Activated B cell treated with CpG ODN at 0.5 μM for 24 hours (primary cell): ENCODE measurements around the gene SHFL. TPM values are rescaled to one million over a fixed set of nuclear protein-coding genes. Genes with fewer than 3 reads are reported as not detected.

Experiments
- ATAC-seq: fragments of 200-7000 bp; cut with Tn5 transposase; one replicate; pipeline ENCODE4 v1.10.0; 2021; ENCODE audit warnings: low read depth, mild to moderate bottlenecking, moderate library complexity
- CTCF ChIA-PET: fragments of 350-600 bp; sonication (Branson Sonifier 250); formaldehyde crosslinking; loops from one replicate; lab custom pipeline; 2021; ENCODE audit warnings: antibody characterized with exemption; lab: Charles Lee
- POLR2A ChIA-PET: fragments of 350-600 bp; sonication (Branson Sonifier 250); formaldehyde crosslinking; loops from one replicate; lab custom pipeline; 2021; ENCODE audit warnings: antibody characterized with exemption; lab: Charles Lee
- DNase-seq: peaks from one replicate; pipeline ENCODE4 v3.0.0; 2022
- H3K27ac Mint-ChIP-seq: one replicate; pipeline ENCODE4 v1.8.0; 2020; ENCODE audit warnings: mixed read lengths
- H3K27me3 Mint-ChIP-seq: one replicate; pipeline ENCODE4 v1.8.0; 2021; ENCODE audit warnings: mixed read lengths
- H3K36me3 Mint-ChIP-seq: one replicate; pipeline ENCODE4 v1.8.0; 2021; ENCODE audit warnings: low read depth, mixed read lengths
- H3K4me1 Mint-ChIP-seq: one replicate; pipeline ENCODE4 v1.8.0; 2021; ENCODE audit warnings: mixed read lengths
- H3K4me3 Mint-ChIP-seq: one replicate; pipeline ENCODE4 v1.8.0; 2020; ENCODE audit warnings: mild to moderate bottlenecking, mixed read lengths
- H3K9me3 Mint-ChIP-seq: one replicate; pipeline ENCODE4 v1.8.0; 2020; ENCODE audit warnings: mixed read lengths
- intact Hi-C: fragments of 100-400 bp; cut with micrococcal nuclease; formaldehyde crosslinking; loops from one replicate; pipeline ENCODE4 v1.15.1; 2024
- total RNA-seq: library from RNA; stranded (reverse); gene quantifications from 2 replicates; pipeline ENCODE4 v1.2.3, GENCODE V29; 2022
- TF ChIP-seq, protein P1 (sequence below): fragments of 200-600 bp; IDR thresholded peaks from one replicate; pipeline ENCODE4 v1.8.0; 2022; ENCODE audit warnings: antibody characterized with exemption, mild to moderate bottlenecking

The SHFL gene
- total RNA-seq, 1 donor from 2014 or later, result 61.3 TPM

DNA sequence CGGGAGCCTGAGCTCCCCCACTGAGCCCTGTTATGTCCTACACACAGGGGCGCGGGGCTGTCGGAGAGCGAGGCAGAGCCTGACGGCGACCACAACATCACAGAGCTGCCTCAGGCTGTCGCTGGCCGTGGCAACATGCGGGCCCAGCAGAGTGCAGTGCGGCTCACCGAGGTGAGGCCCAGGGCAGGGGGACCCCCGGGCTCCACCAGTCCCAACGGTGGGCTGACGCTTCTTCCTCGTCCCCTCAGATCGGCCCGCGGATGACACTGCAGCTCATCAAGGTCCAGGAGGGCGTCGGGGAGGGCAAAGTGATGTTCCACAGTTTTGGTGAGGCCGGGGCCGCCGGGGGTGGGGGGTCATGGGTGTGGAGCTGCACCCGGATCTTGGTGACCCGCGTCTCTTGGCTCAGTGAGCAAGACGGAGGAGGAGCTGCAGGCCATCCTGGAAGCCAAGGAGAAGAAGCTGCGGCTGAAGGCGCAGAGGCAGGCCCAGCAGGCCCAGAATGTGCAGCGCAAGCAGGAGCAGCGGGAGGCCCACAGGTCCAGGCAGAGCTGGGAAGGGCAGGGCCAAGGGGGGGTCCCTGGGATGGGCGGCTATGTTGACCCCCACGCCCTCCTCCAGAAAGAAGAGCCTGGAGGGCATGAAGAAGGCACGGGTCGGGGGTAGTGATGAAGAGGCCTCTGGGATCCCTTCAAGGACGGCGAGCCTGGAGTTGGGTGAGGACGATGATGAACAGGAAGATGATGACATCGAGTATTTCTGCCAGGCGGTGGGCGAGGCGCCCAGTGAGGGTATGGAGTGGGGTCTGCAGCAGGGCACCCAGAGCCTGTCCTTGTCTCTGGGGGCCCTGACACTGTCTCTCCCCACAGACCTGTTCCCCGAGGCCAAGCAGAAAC lies 24.2 kb downstream of the SHFL start:
- Mint-ChIP-seq H3K9me3 (no peaks in the 10 kb centered on the region), H3K36me3 (peaks cover 59% of the 10 kb centered on the region), H3K27me3 (no peaks in the 10 kb centered on the region), H3K27ac (peak overlapping the region; percentile 54), H3K4me1 (peaks cover 63% of the 10 kb centered on the region), H3K4me3 (peak overlapping the region; percentile 20)
- ChIA-PET POLR2A (interaction anchor here (10.3 kb wide), 1 partner anchor 10 kb away, joined by 297 read pairs; the partner anchor contains the start of gene ANGPTL6), CTCF (interaction anchor here (1.3 kb wide), 1 partner anchor 278 kb away, joined by 3 read pairs; no protein-coding TSS in a partner anchor)
- TF ChIP-seq, protein P1, sequence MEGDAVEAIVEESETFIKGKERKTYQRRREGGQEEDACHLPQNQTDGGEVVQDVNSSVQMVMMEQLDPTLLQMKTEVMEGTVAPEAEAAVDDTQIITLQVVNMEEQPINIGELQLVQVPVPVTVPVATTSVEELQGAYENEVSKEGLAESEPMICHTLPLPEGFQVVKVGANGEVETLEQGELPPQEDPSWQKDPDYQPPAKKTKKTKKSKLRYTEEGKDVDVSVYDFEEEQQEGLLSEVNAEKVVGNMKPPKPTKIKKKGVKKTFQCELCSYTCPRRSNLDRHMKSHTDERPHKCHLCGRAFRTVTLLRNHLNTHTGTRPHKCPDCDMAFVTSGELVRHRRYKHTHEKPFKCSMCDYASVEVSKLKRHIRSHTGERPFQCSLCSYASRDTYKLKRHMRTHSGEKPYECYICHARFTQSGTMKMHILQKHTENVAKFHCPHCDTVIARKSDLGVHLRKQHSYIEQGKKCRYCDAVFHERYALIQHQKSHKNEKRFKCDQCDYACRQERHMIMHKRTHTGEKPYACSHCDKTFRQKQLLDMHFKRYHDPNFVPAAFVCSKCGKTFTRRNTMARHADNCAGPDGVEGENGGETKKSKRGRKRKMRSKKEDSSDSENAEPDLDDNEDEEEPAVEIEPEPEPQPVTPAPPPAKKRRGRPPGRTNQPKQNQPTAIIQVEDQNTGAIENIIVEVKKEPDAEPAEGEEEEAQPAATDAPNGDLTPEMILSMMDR, result no peak
- no peak for DNase-seq
- no peak for ATAC-seq
- intact Hi-C loops, result loop anchor here (5.0 kb wide), 1 partner anchor 83 kb away; no protein-coding TSS in a partner anchor

DNA sequence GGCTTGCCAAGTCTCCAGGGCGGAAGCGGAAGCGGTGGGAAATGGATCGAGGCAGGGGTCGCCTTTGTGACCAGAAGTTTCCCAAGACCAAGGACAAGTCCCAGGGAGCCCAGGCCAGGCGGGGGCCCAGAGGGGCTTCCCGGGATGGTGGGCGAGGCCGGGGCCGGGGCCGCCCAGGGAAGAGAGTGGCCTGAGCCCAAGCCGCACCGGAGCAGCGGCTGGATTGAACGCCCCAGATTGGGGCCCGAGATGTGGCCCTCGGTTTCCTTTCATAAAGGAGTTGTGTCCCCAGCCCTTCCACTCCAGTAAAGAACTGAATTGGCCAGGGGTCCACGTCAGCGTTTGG lies 24.8 kb downstream of the SHFL start:
- POLR2A ChIA-PET, result interaction anchor here (0.7 to 10.3 kb wide), 6 partner anchors 10 to 139 kb away, joined by 3 to 297 read pairs (median 6); partner anchors contain the start of gene ANGPTL6
- CTCF ChIA-PET, result interaction anchor here (1.0 to 2.9 kb wide), 4 partner anchors 8 to 180 kb away, joined by 3 to 41 read pairs (median 4); partner anchors contain the start of gene ANGPTL6
- peaks cover 64% of the 10 kb centered on the region for H3K36me3 Mint-ChIP-seq
- intact Hi-C loops, result loop anchor here (1.0 to 5.0 kb wide), 2 partner anchors 9 to 84 kb away; partner anchors contain the start of gene ANGPTL6
- no peaks in the 10 kb centered on the region for H3K9me3 Mint-ChIP-seq
- H3K4me1 Mint-ChIP-seq, result peaks cover 57% of the 10 kb centered on the region
- H3K4me3 Mint-ChIP-seq, result peak overlapping the region; percentile 20
- peak overlapping the region; percentile 82 for H3K27ac Mint-ChIP-seq
- H3K27me3 Mint-ChIP-seq, result no peaks in the 10 kb centered on the region
- ATAC-seq (no peak), DNase-seq (no peak)
- TF ChIP-seq, protein P1, result no peak

DNA sequence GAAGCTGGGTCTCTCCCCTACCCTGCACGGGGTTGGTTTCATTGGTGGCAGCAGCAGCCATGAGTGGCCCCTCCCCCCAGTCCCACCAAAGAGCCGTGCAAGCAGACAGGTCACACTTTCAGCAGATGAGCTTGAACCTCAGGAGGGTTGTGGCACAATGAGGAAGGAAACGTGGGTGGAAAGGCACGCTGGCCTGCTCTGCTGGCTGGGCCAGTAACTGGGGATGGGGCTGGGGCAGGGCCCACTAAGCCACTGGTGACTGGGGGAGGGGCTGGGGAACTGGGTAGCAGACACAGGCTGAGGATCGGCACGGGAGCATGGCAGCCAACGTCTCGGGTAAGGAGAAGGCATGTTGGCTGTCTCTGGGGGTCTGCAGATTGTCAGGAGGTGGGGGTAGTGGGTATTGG lies 25.3 kb downstream of the SHFL start, which contains the start of gene P2RY11:
Gene P2RY11, plus strand, starts transcription at position 289 of the 407 bp plus-strand sequence. Its CDS starts 29 bp downstream, at position 318.
- H3K36me3 Mint-ChIP-seq, result peaks cover 69% of the 10 kb centered on the region
- intact Hi-C loops, result loop anchor here (1.0 to 5.0 kb wide), 2 partner anchors 9 to 84 kb away; partner anchors contain the start of gene ANGPTL6
- peak; percentile 67 for ATAC-seq
- peak; percentile 48 for DNase-seq
- H3K4me3 Mint-ChIP-seq, result peak within 1 kb of the TSS; percentile 76
- H3K27me3 Mint-ChIP-seq, result no peaks in the 10 kb centered on the region
- H3K27ac Mint-ChIP-seq, result peak within 1 kb of the TSS; percentile 82
- TF ChIP-seq, protein P1, result no peak
- no peaks in the 10 kb centered on the region for H3K9me3 Mint-ChIP-seq
- ChIA-PET POLR2A (interaction anchor here (0.6 to 10.3 kb wide), 7 partner anchors 9 to 259 kb away, joined by 3 to 297 read pairs (median 5); partner anchors contain the start of gene ANGPTL6), CTCF (interaction anchor here (1.0 to 2.9 kb wide), 4 partner anchors 8 to 180 kb away, joined by 3 to 41 read pairs (median 4); partner anchors contain the start of gene ANGPTL6)
- peaks cover 55% of the 10 kb centered on the region for H3K4me1 Mint-ChIP-seq

DNA sequence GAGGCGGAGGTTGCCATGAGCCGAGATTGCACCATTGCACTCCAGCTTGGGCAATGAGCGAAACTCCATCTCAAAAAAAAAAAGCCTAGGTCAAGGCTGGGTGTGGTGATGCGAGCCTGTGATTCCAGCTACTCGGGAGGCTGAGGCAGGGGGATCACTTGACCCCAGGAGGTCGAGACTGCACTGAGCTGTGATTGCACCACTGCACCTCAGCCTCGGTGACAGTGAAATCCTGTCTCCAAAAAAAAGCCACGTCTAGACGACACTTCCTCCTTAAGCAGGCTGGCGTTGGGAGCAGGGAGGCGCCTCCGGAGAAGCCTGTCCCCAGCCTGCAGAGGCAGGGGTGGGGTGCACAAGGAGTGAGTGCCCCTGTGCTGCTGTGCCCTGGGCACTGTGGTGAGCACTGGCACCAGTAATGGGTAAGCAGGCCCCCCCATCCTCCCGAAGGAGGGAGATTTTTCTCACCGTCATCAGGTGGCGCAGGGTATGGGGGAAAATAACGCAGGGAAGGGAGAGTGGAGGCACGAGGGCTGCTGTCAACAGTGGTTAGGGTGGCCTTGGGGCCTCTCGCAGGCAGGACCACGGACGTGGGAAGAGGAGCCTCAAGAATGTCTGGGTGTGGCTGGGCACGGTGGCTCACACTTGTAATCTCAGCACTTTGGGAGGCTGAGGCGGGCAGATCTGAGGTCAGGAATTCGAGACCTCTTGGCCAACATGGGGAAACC lies 26.1 kb downstream of the SHFL start:
- ATAC-seq (peak; percentile 2), DNase-seq (no peak)
- intact Hi-C loops, result loop anchor here (2.0 to 5.0 kb wide), 2 partner anchors 85 to 139 kb away; no protein-coding TSS in a partner anchor
- POLR2A ChIA-PET, result interaction anchor here (0.6 to 10.3 kb wide), 9 partner anchors 8 to 222 kb away, joined by 3 to 297 read pairs (median 5); partner anchors contain the start of genes ANGPTL6, DNMT1 and ICAM1
- Mint-ChIP-seq H3K4me3 (peak overlapping the region; percentile 76), H3K4me1 (peaks cover 48% of the 10 kb centered on the region), H3K9me3 (no peaks in the 10 kb centered on the region), H3K27me3 (no peaks in the 10 kb centered on the region), H3K27ac (peak overlapping the region; percentile 82), H3K36me3 (peaks cover 69% of the 10 kb centered on the region)
- TF ChIP-seq, protein P1, result no peak
- CTCF ChIA-PET, result interaction anchor here (1.1 to 2.9 kb wide), 4 partner anchors 9 to 181 kb away, joined by 4 to 41 read pairs (median 4); partner anchors contain the start of gene ANGPTL6
